Activated T-helper 1 cell treated with anti-CD3 and anti-CD28 coated beads, Interleukin-12 subunit alpha, Interleukin-12 subunit beta, Interleukin-2, Interleukin-4 antibody, amounts not matched to agents 30 ng/mL and 10 ng/mL and 1 ng/mL, durations not matched to agents 14 hours and 24 hours and 36 hours (primary cell): ENCODE results near the gene RAB29. TPM values are rescaled to one million over a fixed set of nuclear protein-coding genes. Genes with fewer than 3 reads are reported as not detected.

ENCODE experiments used
- DNase-seq: peaks from one replicate; pipeline ENCODE4 v3.0.0; 2021; ENCODE audit warnings: low spot score
- H3K27ac Mint-ChIP-seq: one replicate; pipeline ENCODE4 v1.8.0; 2021; ENCODE audit warnings: mild to moderate bottlenecking, mixed read lengths
- H3K27me3 Mint-ChIP-seq: one replicate; pipeline ENCODE4 v1.8.0; 2022; ENCODE audit warnings: mild to moderate bottlenecking, moderate library complexity, mixed read lengths; ENCODE audit not compliant: insufficient read depth
- H3K36me3 Mint-ChIP-seq: one replicate; pipeline ENCODE4 v1.8.0; 2021; ENCODE audit warnings: low read depth, mixed read lengths
- H3K4me1 Mint-ChIP-seq: one replicate; pipeline ENCODE4 v1.8.0; 2021; ENCODE audit warnings: low read depth, mixed read lengths
- H3K4me3 Mint-ChIP-seq: one replicate; pipeline ENCODE4 v1.8.0; 2021; ENCODE audit warnings: mild to moderate bottlenecking, moderate library complexity, mixed read lengths
- H3K9me3 Mint-ChIP-seq: one replicate; pipeline ENCODE4 v1.8.0; 2021; ENCODE audit warnings: mixed read lengths
- intact Hi-C: fragments of 100-400 bp; cut with micrococcal nuclease; formaldehyde crosslinking; loops from one replicate; pipeline ENCODE4 v1.15.1; 2024
- total RNA-seq: library from RNA; stranded (reverse); gene quantifications from 2 replicates; pipeline ENCODE4 v1.2.3, GENCODE V29; 2022

RAB29 gene
- total RNA-seq, 1 donor from 2014 or later = 37.2 TPM

- peaks cover 11% of the 10 kb centered on the region for H3K4me1 Mint-ChIP-seq
- H3K27ac Mint-ChIP-seq = no peak overlapping the region
- no peaks in the 10 kb centered on the region for H3K9me3 Mint-ChIP-seq
- intact Hi-C loops = loop anchor here (1.0 kb wide), 5 partner anchors 22 to 315 kb away; partner anchors contain the start of gene SLC41A1
- H3K4me3 Mint-ChIP-seq = no peak overlapping the region
- peak; percentile 36 for DNase-seq
- H3K36me3 Mint-ChIP-seq = peaks cover 20% of the 10 kb centered on the region
- H3K27me3 Mint-ChIP-seq = no peaks in the 10 kb centered on the region
Observed at GRCh38 chr1:205791568-205792180, 16.4 kb upstream of the RAB29 start.

- no peak overlapping the region for H3K27ac Mint-ChIP-seq
- no peaks in the 10 kb centered on the region for H3K27me3 Mint-ChIP-seq
- peaks cover 10% of the 10 kb centered on the region for H3K4me1 Mint-ChIP-seq
- DNase-seq = no peak
- no peaks in the 10 kb centered on the region for H3K9me3 Mint-ChIP-seq
- no peak overlapping the region for H3K4me3 Mint-ChIP-seq
- H3K36me3 Mint-ChIP-seq = peaks cover 13% of the 10 kb centered on the region
- intact Hi-C loops = no loop called here
Observed at GRCh38 chr1:205787287-205787916, 12.1 kb upstream of the RAB29 start.

- DNase-seq = no peak
- Mint-ChIP-seq H3K27ac (no peak overlapping the region), H3K4me3 (no peak overlapping the region), H3K4me1 (peaks cover 16% of the 10 kb centered on the region), H3K36me3 (peaks cover 8% of the 10 kb centered on the region), H3K27me3 (no peaks in the 10 kb centered on the region), H3K9me3 (no peaks in the 10 kb centered on the region)
- intact Hi-C loops = no loop called here
Observed at GRCh38 chr1:205786601-205787000, 11.3 kb upstream of the RAB29 start.

GRCh38 chr1:205785446-205785845 lies 10.2 kb upstream of the RAB29 start:
- intact Hi-C loops = no loop called here
- Mint-ChIP-seq H3K27ac (no peak overlapping the region), H3K36me3 (peaks cover 7% of the 10 kb centered on the region), H3K9me3 (no peaks in the 10 kb centered on the region), H3K4me1 (peaks cover 22% of the 10 kb centered on the region), H3K4me3 (no peak overlapping the region), H3K27me3 (no peaks in the 10 kb centered on the region)
- no peak for DNase-seq

GRCh38 chr1:205783904-205784303 lies 8.6 kb upstream of the RAB29 start:
- H3K36me3 Mint-ChIP-seq = peaks cover 3% of the 10 kb centered on the region
- no peak overlapping the region for H3K27ac Mint-ChIP-seq
- H3K27me3 Mint-ChIP-seq = no peaks in the 10 kb centered on the region
- H3K9me3 Mint-ChIP-seq = no peaks in the 10 kb centered on the region
- no peak for DNase-seq
- H3K4me1 Mint-ChIP-seq = peaks cover 22% of the 10 kb centered on the region
- intact Hi-C loops = loop anchor here (2.0 kb wide), 1 partner anchor 125 kb away; no protein-coding TSS in a partner anchor
- no peak overlapping the region for H3K4me3 Mint-ChIP-seq

- no peak overlapping the region for H3K4me3 Mint-ChIP-seq
- DNase-seq = no peak
- peaks cover 22% of the 10 kb centered on the region for H3K4me1 Mint-ChIP-seq
- intact Hi-C loops = loop anchor here (2.0 kb wide), 1 partner anchor 125 kb away; no protein-coding TSS in a partner anchor
- peaks cover 3% of the 10 kb centered on the region for H3K36me3 Mint-ChIP-seq
- H3K27me3 Mint-ChIP-seq = no peaks in the 10 kb centered on the region
- H3K27ac Mint-ChIP-seq = no peak overlapping the region
- H3K9me3 Mint-ChIP-seq = no peaks in the 10 kb centered on the region
Observed at GRCh38 chr1:205783433-205783795, 8.1 kb upstream of the RAB29 start.

- no peak for DNase-seq
Observed at GRCh38 chr1:205782627-205783432, 7.5 kb upstream of the RAB29 start.

GRCh38 chr1:205780335-205780734 lies 5.1 kb upstream of the RAB29 start:
- H3K4me3 Mint-ChIP-seq = no peak overlapping the region
- no peak for DNase-seq
- H3K27ac Mint-ChIP-seq = no peak overlapping the region
- H3K9me3 Mint-ChIP-seq = no peaks in the 10 kb centered on the region
- H3K36me3 Mint-ChIP-seq = peaks cover 3% of the 10 kb centered on the region
- intact Hi-C loops = no loop called here
- H3K4me1 Mint-ChIP-seq = peaks cover 36% of the 10 kb centered on the region
- no peaks in the 10 kb centered on the region for H3K27me3 Mint-ChIP-seq

More at GRCh38 chr1:205782627-205783432, 7.5 kb upstream of the RAB29 start:
- Mint-ChIP-seq H3K4me1 (peaks cover 22% of the 10 kb centered on the region), H3K9me3 (no peaks in the 10 kb centered on the region), H3K4me3 (no peak overlapping the region), H3K27me3 (no peaks in the 10 kb centered on the region), H3K36me3 (peaks cover 3% of the 10 kb centered on the region), H3K27ac (peak overlapping the region; percentile 16)
- intact Hi-C loops = loop anchor here (2.0 kb wide), 1 partner anchor 124 kb away; no protein-coding TSS in a partner anchor

- H3K36me3 Mint-ChIP-seq = peaks cover 13% of the 10 kb centered on the region
- no peaks in the 10 kb centered on the region for H3K9me3 Mint-ChIP-seq
Observed at GRCh38 chr1:205777994-205778393, 2.7 kb upstream of the RAB29 start.

GRCh38 chr1:205775717-205776056 lies 405 bp upstream of the RAB29 start:
- Mint-ChIP-seq H3K9me3 (no peaks in the 10 kb centered on the region), H3K27ac (peak overlapping the region; percentile 93), H3K27me3 (no peaks in the 10 kb centered on the region), H3K4me3 (peak overlapping the region; percentile 88), H3K36me3 (peaks cover 23% of the 10 kb centered on the region), H3K4me1 (peaks cover 53% of the 10 kb centered on the region)
- intact Hi-C loops = loop anchor here (1.0 to 2.0 kb wide), 4 partner anchors 38 to 143 kb away; partner anchors contain the start of genes ELK4 and SLC41A1
- no peak for DNase-seq

More at GRCh38 chr1:205777994-205778393, 2.7 kb upstream of the RAB29 start:
- intact Hi-C loops = no loop called here
- H3K27me3 Mint-ChIP-seq = no peaks in the 10 kb centered on the region
- no peak overlapping the region for H3K27ac Mint-ChIP-seq
- no peak overlapping the region for H3K4me3 Mint-ChIP-seq
- no peak for DNase-seq
- H3K4me1 Mint-ChIP-seq = peaks cover 50% of the 10 kb centered on the region

GRCh38 chr1:205774198-205775014 lies 876 bp downstream of the RAB29 start:
- no peaks in the 10 kb centered on the region for H3K27me3 Mint-ChIP-seq
- peak; percentile 42 for DNase-seq
- H3K36me3 Mint-ChIP-seq = peaks cover 34% of the 10 kb centered on the region
- H3K4me3 Mint-ChIP-seq = peak overlapping the region; percentile 88
- H3K27ac Mint-ChIP-seq = peak overlapping the region; percentile 92
- intact Hi-C loops = loop anchor here (1.0 to 5.0 kb wide), 5 partner anchors 39 to 182 kb away; partner anchors contain the start of genes ELK4 and SLC41A1
- no peaks in the 10 kb centered on the region for H3K9me3 Mint-ChIP-seq
- peaks cover 63% of the 10 kb centered on the region for H3K4me1 Mint-ChIP-seq

- intact Hi-C loops = loop anchor here (1.0 to 5.0 kb wide), 4 partner anchors 22 to 180 kb away; partner anchors contain the start of gene NUCKS1
- DNase-seq = no peak
- H3K36me3 Mint-ChIP-seq = peaks cover 44% of the 10 kb centered on the region
- H3K4me3 Mint-ChIP-seq = peak overlapping the region; percentile 88
- H3K27ac Mint-ChIP-seq = peak overlapping the region; percentile 92
- no peaks in the 10 kb centered on the region for H3K27me3 Mint-ChIP-seq
- H3K4me1 Mint-ChIP-seq = peaks cover 67% of the 10 kb centered on the region
- H3K9me3 Mint-ChIP-seq = no peaks in the 10 kb centered on the region
Observed at GRCh38 chr1:205772607-205773032, 2.7 kb downstream of the RAB29 start.
